Measurements from ENCODE around the gene CDCA4.
"Not testable (repeated sequence)": the region's sequence is repeated elsewhere in the genome, so short reads cannot be mapped to it uniquely, and the experiment has no call there.

The CDCA4 gene

GRCh38 chr14:105056303-105056831, 35.5 kb upstream of the CDCA4 start:
- no peak for DNase-seq

- no peak for DNase-seq
These were observed 34.9 kb upstream of the CDCA4 start for GRCh38 chr14:105055736-105056302.

DNA sequence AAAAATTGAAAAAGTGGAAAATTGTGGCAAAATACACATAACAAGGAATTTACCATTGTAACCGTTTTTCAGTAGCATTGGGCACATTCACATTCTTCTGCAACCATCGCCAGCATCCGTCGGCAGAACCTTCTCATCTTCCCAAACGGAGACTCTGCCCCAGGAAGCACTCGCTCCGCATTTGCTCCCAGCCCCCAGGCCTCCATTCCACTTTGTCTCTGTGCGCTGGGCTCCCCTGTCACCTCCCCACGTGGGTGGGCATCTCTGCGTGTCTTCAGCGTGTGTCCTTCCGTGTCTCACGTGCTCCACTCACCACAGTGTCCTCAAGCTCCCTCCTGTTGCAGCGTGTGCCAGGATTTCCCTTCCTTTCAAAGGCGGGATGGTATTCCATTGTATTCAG, 34.5 kb upstream of the CDCA4 start:
- DNase-seq = no peak

GRCh38 chr14:105053996-105054395, 33.1 kb upstream of the CDCA4 start:
- no peak for DNase-seq

DNA sequence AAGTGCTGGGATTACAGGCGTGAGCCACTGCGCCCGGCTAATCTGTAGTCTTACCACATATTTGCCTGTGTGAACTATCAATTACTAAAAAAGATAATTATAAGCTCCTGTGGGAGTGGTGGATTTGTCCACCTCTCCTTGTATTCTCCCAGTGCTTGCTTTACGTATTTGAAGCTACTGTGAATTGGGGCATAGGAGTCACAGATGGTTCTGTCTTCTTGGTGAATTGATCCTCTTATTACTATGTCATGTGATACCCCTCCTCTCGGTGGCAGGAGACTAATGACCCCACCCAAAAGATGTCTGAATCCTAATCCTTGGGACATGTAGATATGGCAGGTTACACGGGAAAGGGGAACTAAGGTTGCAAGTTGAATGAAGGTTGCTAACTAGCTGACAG, 32.5 kb upstream of the CDCA4 start:
- no peak for DNase-seq

GRCh38 chr14:105052110-105052458, 31.2 kb upstream of the CDCA4 start:
- DNase-seq = no peak

DNA sequence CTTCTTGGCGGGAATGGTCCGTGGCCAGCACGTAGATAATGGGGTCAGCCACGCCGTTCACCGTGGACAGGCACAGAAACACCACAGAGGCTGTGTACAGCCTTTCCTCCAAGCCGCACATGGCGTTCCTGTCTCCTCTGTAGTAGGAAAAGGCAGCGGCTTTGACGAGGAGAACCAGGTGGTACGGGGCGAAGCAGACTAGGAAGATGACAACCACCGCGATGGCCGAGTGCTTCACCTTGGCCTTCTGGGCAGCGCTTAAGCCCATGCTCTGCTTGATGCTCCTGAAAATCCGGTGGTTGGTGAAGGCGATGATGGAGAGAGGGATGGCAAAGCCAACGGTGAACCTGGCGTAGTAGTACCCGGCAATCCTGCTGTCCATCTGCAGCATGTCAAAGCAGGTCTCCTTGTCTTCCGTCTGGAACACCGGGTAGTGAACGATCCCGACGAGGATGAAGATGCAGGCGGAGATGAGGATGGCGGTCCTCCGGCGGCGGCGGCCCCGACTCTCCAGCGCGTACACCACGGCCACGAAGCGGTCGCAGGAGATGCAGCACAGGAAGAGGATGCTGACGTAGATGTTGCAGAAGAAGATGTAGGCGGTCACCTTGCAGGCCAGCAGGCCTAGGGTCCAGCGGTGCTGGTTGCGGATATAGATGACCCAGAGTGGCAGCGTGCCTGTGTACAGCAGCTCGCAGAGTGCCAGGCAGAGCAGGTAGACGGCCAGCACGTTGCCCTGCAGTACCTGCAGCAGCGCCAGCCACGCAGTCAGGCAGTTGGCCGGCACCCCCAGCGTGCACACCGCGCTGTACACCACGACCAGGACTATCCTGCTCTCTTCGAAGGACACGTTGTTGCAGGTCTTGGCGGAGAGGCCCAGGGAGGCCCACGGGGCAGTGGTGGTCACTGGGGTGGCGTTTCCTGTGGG, 30.6 kb upstream of the CDCA4 start:
- no peak for DNase-seq

DNA sequence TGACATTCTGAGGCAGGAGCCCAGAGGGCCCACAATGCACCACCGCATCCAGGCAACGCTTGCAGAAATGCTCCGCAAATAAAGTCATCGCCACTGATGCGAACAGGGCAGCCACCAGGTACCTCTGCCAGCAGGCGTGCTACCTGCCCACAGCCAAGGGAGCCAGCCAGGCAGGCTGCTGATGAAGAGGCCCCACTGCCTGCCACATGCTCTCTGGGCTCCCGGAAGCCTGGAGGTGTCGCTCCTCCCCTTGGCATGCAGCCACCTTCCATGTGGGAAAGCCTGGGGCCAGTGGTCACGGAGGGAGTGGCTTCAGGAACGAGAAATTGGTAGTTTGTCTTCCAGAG, 29.6 kb upstream of the CDCA4 start:
- no peak for DNase-seq

DNA sequence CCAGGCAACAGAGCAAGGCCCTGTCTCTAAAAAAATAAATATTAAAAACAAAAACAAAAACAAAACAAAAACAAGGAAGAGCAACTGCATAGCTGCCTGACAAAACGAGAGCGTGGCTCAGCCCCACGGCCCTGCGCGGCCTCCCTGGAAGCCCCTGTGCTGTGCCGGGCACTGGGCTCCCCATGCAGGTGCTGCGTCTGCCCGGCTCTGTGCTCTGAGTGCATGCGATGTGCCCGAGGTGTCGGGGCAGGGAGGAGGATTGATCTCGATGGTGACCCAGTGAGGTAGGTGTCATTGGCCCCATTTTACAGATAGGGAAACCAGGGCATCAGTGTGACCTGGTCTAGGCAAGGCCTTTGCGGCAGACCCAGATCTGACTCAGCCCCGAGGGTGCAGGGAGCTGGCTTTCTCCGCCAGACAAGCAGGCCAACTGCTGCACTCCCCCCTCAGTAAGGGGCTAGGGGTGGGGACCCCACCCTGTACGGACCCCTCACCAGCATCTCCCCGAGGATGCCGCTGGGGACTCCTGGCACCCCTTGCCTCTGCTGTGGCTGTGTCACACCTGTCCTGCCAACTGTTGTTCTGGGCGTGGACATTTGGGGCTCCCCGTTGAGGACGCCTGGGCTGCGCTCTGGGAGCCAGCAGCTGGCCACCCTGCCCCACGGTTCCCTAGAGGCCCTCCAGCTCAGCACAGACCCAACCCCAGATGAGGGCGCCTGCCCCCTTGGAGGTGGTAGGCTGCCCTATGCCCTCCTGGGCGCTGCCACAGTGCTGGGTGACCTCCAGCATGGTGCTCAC, 29.1 kb upstream of the CDCA4 start:
- DNase-seq = no peak

DNA sequence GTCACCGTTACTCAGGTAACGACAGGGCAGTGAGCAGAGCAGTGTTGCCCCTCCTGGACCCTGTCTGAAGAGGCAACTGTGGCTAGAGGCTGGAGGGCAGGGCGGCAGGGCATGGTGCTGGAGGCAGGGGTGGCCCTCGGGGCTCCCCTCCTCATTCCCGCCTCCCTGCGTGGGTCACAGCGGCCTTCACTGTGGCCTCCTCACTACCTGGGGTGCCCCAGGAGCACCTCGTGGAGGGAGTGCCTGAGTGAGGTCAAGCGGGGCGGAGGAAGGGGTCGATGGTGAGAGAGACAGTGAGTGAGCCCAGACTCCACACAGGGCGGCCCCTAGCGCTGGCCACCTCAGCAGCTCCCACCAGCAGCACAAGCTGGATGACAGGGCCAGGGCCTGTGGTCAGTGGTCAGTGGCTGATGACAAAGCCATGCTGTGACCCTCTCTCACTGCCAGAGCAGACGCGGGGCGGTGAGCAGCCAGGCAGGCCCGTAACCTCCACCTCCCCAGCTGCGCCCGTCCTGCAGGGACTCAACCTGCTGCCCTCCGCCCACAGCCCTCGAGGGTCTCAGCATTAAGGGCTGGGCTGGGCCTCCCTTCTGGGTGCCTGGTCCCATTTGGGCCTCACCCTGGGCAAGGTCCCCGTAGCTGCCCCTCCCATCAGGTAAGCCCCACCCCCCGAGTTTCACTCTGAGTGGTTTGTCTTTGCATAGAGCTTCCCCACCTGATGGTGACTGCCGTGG, 26.6 kb upstream of the CDCA4 start:
- no peak for DNase-seq

DNA sequence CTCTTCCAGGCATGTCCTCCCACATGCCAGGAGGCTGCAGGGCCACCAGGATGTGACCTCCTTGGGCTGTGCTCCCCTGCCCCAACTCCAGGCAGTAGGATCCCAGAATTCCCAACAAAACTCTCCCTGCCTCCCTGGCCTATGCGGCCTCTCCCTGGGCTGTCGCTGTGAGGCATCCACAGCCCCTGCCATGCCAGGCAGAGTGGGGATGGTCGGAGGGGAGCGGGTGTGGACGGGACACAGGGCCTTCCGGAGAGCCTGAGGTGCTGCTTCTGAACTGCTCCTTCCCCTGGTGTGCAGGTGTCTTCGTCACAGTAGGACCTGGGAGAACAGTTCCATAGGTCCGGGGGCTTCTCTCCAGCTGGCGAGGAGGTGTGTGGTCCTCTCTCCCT, 26.0 kb upstream of the CDCA4 start:
- no peak for DNase-seq

DNA sequence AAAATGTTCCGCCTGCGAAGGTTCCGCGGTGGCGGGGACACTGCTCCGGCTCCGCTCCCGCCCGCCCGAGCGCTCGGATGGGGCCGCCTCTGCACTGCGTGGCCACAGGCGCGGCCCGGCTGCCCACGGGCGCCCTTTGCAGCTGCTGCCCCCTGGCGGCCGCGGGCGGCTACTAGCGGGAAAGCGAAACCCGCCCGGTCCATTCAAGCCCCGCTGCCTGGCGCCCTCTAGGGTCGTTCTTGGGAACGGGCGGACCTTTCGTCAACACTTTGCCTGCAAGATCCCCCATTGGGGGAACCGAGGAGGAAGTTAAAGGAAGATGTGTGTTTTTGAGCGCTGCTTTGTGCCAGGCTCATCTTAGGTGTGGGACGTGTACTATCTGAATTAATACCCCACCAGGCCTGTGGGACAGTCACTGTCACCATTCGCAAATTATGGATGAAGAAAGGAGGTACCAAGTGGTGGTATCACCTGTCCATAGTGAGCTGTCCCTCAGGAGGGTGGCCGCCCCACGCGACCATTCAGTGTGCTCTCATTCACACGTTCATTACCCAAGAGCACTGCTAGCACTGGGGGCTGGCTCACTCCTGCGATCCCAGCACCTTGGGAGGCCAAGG, 24.9 kb upstream of the CDCA4 start:
- DNase-seq = peak; percentile 77

GRCh38 chr14:105043641-105044040, 22.8 kb upstream of the CDCA4 start:
- no peak for DNase-seq

- no peak for DNase-seq
These were observed 21.9 kb upstream of the CDCA4 start for GRCh38 chr14:105042813-105043212.

DNA sequence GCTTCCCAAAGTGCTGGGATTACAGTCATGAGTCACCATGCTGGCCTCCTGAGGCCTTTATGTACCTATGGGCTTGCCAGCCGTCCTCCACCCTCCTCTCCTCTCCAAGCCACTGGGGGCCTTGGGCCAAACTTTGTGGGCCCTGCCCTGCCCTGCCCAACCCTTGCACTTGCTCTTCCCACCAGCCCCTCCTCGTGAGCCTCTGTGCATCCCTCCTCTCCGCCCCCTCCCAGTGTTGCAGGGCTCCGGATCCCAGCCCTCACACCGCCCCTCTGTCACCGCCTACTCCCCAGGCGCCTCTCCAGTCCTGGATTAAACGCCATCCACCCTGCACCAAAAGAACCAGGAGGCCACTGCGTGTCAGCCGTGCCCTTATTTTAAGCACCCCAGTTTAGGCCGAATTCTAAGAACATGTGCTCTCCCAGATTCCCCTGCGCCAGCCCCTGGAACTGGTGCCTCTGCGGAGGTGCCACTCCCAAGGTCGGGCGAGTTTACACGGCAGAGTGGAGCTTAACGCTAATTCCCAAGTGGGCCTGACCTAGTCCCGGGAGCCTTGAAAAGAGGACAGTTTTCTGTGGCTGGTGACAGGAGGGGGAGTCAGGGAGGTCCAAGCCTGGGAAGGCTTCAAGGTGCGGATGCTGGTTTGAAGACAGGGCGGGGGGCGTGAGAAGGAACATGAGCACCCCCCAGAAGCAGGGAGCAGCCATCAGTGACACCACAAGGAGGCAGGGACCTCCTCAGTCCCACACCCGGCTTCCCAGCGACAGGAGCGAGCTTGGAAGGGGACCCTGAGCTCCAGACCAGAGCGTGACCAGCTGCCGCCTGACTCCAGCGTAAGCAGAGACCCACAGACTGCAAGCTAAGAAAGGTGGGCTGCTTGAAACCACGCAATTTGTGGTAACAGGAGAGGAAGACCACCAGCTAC, 21.2 kb upstream of the CDCA4 start:
- DNase-seq = no peak

- no peak for DNase-seq
These were observed 18.7 kb upstream of the CDCA4 start for GRCh38 chr14:105039458-105040205.

DNA sequence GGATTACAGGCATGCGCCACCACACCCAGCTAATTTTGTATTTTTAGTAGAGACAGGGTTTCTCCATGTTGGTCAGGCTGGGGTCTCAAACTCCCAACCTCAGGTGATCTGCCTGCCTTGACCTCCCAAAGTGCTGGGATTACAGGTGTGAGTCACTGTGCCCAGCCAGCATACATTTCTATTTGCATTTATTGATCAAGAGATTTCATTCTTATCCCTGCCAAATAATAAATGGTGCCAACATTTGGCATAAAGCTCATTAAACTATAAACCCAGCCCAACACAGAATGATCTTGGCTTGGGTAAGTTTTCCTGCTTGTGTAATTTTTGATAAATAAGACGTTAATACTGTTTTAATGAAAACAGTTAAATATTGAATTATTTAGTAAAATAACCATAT, 14.7 kb upstream of the CDCA4 start:
- not testable (repeated sequence) for DNase-seq

DNA sequence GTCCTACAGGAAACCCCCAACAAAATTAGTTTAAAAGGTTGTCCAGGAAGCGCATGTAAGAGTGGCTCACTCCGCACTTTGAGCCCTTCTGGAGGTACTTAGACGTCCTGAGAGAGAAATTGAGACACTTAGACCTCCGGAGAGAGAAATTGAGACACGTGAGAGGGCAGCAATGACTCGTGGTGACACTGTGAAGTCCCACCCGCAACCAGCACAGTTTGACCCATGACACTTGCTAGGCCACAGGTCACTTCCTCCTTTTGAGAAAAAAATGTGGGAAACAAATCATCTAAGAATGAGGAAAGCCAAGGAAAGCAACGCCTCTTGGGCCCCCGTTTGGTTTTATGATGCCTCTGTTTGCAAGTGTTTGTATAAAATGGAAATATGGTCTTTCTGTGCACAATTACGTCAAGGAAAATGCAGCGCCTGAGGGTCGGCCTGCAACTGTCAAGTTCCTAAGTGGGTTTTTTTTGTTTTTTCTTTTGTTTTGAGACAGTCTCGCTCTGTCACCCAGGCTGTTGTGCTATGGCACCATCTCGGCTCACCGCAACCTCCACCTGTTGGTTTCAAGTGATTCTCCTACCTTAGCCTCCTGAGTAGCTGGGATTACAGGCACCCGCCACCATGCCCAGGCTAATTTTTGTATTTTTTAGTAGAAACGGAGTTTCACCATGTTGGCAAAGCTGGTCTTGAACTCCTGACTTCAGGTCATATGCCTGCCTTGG, 13.6 kb upstream of the CDCA4 start:
- peak; percentile 62 for DNase-seq

GRCh38 chr14:105033412-105033900, 12.6 kb upstream of the CDCA4 start:
- DNase-seq = not testable (repeated sequence)

- DNase-seq = not testable (repeated sequence)
These were observed 11.6 kb upstream of the CDCA4 start for GRCh38 chr14:105032451-105032901.

All from NCI-H526 treated with DMSO at 0.1 percent for 48 hours (cell line).